Activated naive CD8-positive, alpha-beta T cell treated with anti-CD3 and anti-CD28 coated beads, Interleukin-2, amount 50 U/mL, for 24 hours (primary cell): ENCODE measurements around the gene ATP13A2.
A peak's percentile ranks its signal among the peaks of the same experiment; 100 is the strongest.

Experiments
- ATAC-seq: fragments of 150-1000 bp; cut with Tn5 transposase; one replicate; pipeline ENCODE4 v1.10.0; 2021
- DNase-seq: peaks from one replicate; pipeline ENCODE4 v3.0.0; 2021
- H3K27ac Mint-ChIP-seq: one replicate; pipeline ENCODE4 v1.8.0; 2021; ENCODE audit warnings: mild to moderate bottlenecking, mixed read lengths
- H3K27me3 Mint-ChIP-seq: one replicate; pipeline ENCODE4 v1.8.0; 2021; ENCODE audit warnings: mixed read lengths
- H3K36me3 Mint-ChIP-seq: one replicate; pipeline ENCODE4 v1.8.0; 2021; ENCODE audit warnings: low read depth, mixed read lengths
- H3K4me1 Mint-ChIP-seq: one replicate; pipeline ENCODE4 v1.8.0; 2021; ENCODE audit warnings: mixed read lengths
- H3K4me3 Mint-ChIP-seq: one replicate; pipeline ENCODE4 v1.8.0; 2021; ENCODE audit warnings: mild to moderate bottlenecking, moderate library complexity, mixed read lengths
- H3K9me3 Mint-ChIP-seq: one replicate; pipeline ENCODE4 v1.8.0; 2021; ENCODE audit warnings: mixed read lengths

Gene ATP13A2

DNA sequence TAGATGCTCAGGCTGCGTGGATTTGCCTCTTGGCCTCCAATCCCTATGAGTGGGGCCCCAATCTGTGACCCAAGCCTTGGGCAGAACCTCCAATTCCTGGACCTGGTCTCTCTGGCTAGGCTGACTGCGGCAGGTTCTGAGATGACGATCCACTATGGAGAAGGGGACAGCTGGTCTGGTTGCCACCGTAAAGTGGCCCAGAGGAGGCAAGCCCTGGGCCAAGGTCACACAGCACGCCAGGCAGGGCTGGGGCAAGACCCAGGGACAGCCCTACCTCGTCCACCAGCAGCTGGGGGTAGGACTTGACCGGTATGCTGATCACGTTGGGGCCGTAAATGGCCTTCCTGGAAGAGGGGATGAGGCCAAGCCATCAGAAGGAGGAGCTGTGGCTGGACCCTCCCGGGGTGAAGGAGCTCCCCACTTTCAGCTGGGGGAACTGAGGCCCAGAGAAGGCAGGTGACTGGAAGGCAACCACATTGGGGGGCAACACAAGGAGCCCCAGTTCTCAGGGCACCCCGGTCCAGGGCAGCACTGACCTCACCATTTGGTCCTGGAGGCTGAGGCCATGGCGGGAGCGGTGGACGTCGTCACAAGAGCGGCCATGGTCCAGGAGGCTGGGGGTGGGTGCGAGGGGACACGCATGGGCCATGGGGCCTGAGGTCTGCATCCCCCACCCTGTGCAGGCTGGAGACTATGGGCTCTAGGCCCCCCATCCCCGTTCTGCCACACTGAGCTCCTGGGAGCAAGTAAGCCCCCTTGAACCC is 9.8 kb downstream of the ATP13A2 start:
- no peak overlapping the region for H3K27ac Mint-ChIP-seq
- H3K4me1 Mint-ChIP-seq = no peaks in the 10 kb centered on the region

DNA sequence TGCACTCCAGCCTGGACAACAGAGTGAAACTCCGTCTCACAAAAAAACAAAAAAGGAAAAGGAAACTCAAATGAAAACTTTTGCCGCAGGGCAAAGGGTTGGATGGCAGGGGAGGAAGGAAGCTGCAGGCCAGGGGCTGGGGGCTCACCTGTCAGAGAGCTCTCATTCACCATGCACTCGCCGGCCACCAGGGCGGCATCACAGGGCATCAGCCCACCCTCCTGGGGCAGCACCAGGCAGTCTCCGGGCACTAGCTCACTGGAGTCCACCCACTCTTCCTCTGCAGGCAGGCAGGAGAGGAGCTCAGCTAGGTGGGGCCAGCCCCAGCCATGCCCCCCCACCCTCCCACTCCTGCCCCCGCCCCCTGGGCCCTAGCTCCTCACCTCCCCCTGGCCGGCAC is 11.9 kb downstream of the ATP13A2 start:
- Mint-ChIP-seq H3K27me3 (no peaks in the 10 kb centered on the region), H3K27ac (no peak overlapping the region), H3K4me3 (no peak overlapping the region), H3K36me3 (peaks cover 18% of the 10 kb centered on the region), H3K9me3 (no peaks in the 10 kb centered on the region), H3K4me1 (no peaks in the 10 kb centered on the region)
- DNase-seq (no peak), ATAC-seq (no peak)

More for the DNA sequence above, 9.8 kb downstream of the ATP13A2 start:
- no peak for ATAC-seq
- Mint-ChIP-seq H3K27me3 (no peaks in the 10 kb centered on the region), H3K4me3 (no peak overlapping the region), H3K9me3 (no peaks in the 10 kb centered on the region), H3K36me3 (peaks cover 15% of the 10 kb centered on the region)
- DNase-seq = no peak

DNA sequence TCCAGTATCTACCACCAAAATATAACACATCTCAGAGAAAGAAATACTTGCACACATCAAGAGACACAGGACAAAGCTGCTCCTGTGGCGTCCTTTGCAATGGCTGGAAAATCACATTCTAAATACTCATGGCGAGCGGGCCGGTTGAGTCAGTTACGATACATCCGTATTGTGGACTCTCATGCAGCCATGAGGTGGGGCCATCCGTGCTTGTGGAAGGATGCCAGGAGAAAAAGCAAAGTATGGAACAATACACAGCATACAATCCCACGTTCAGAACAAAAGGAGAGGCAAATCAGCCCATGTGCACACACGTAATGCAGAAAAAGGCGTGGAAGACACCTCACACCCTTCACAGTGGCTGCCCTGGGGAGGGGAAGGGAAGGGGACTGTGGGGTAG is 13.1 kb downstream of the ATP13A2 start:
- Mint-ChIP-seq H3K4me1 (no peaks in the 10 kb centered on the region), H3K27me3 (no peaks in the 10 kb centered on the region), H3K27ac (no peak overlapping the region), H3K36me3 (peaks cover 12% of the 10 kb centered on the region), H3K9me3 (no peaks in the 10 kb centered on the region), H3K4me3 (no peak overlapping the region)
- ATAC-seq (no peak), DNase-seq (no peak)

DNA sequence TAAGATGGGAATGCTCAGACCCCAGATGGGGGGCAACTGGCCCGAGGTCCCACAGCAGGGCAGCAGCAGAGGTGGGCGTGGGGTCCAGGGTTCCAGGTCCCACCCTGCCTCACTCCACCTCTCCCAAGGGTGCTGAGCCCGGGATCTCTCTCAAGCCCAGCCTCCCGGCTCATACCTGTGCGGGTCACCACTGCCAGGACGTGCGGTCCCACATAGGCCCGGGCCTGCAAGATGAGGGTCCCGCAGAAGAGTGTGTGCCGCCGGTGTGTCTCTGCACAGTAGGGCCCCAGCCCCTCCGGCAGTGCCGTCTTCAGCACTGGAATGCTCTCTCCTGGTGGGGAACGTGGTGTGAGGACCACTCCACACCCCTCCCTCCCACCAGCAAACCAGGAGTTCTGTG is 14.9 kb downstream of the ATP13A2 start:
- ATAC-seq (no peak), DNase-seq (no peak)
- H3K36me3 Mint-ChIP-seq = peaks cover 10% of the 10 kb centered on the region
- no peaks in the 10 kb centered on the region for H3K4me1 Mint-ChIP-seq
- H3K27ac Mint-ChIP-seq = no peak overlapping the region
- H3K27me3 Mint-ChIP-seq = no peaks in the 10 kb centered on the region
- H3K4me3 Mint-ChIP-seq = no peak overlapping the region
- no peaks in the 10 kb centered on the region for H3K9me3 Mint-ChIP-seq

DNA sequence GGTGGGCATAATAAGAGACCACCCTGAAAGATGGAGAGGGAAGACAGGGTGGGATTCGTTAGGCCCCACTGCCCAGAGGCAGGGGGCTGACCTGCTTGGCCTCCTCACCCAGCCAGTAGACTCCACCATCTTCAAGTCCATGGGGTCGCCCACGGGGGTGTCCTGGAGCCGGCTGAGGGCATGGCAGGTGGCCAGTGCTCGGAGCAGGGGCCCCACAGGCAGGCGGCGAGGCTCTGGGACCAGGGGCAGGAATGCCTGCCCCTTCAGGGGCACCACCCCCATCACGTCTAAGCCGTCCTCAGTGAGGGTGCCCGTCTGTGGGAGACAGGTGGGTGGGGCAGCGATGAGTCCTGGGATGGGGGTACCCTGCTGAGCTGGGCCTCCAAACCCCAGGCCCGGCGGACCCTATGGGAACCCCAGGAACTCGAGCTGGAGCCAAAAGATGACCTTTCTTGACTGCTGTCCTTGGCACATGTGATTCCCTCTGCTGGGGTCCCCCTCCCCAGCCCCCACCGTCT is 18.1 kb downstream of the ATP13A2 start:
- ATAC-seq (no peak), DNase-seq (no peak)
- Mint-ChIP-seq H3K9me3 (no peaks in the 10 kb centered on the region), H3K27me3 (no peaks in the 10 kb centered on the region), H3K4me3 (no peak overlapping the region), H3K36me3 (peaks cover 7% of the 10 kb centered on the region), H3K4me1 (no peaks in the 10 kb centered on the region), H3K27ac (no peak overlapping the region)

DNA sequence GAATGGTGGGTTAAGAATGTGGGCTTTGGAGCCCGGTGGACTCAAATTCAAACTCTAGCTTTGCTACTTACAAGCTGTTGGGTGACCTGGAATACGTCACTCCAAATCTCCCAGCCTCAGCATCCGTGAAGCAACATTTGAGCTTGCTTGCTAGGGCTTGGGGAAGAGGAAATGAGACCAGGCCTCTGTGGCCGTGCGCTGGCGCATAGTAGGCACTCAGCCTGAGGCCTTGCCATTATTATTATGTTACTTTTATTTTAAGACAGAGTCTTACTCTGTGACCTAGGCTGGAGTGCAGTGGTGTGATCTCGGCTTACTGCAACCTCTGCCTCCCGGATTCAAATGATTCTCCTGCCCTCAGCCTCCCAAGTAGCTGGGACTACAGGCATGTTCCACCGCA is 19.1 kb downstream of the ATP13A2 start:
- no peak for DNase-seq
- no peak for ATAC-seq
- Mint-ChIP-seq H3K9me3 (no peaks in the 10 kb centered on the region), H3K4me1 (no peaks in the 10 kb centered on the region), H3K27me3 (no peaks in the 10 kb centered on the region), H3K4me3 (no peak overlapping the region), H3K27ac (no peak overlapping the region), H3K36me3 (peaks cover 4% of the 10 kb centered on the region)

DNA sequence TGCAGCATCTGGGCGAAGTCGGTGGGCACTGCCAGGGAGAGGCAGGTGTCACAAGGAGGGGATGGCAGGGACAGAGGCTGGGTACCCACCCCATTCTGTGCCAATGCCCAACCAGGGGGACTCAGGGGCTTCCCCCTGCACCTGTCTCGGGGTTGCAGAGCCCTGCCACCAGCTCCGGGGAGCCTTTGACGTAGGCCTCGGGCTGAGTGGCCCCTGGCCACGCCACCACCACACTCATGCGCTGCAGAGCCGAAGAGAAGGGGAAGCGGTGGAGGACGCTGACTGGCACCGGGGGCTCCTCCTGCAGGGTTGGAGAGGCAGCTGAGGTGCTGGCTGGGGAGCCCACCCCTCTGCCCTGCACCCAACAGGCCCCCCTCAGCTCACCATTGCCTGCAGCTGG is 19.6 kb downstream of the ATP13A2 start:
- DNase-seq (no peak), ATAC-seq (no peak)
- Mint-ChIP-seq H3K4me3 (no peak overlapping the region), H3K27me3 (no peaks in the 10 kb centered on the region), H3K27ac (no peak overlapping the region), H3K4me1 (no peaks in the 10 kb centered on the region), H3K36me3 (peaks cover 4% of the 10 kb centered on the region), H3K9me3 (no peaks in the 10 kb centered on the region)

DNA sequence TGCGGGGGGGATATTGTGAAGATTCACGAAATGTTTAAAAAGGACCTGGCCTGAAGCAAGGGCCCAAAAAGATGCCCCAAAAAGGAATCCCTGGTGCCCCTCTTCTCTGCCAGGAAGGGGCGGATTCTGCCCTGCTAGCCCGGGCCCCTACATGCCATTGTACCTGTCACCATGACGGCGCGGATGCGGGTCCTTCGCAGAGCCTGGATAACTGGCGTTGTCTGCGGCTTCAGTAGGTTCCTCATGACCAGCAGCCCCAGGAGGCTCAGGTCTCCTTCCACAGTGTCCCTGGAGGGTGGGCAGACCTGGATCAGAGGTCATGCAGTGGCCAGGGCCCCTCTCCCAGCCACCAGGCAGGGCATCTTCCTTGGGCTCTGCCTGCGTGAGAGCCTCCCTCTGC is 20.2 kb downstream of the ATP13A2 start:
- H3K9me3 Mint-ChIP-seq = no peaks in the 10 kb centered on the region
- peaks cover 4% of the 10 kb centered on the region for H3K36me3 Mint-ChIP-seq
- no peak overlapping the region for H3K4me3 Mint-ChIP-seq
- H3K4me1 Mint-ChIP-seq = no peaks in the 10 kb centered on the region
- no peak overlapping the region for H3K27ac Mint-ChIP-seq
- H3K27me3 Mint-ChIP-seq = no peaks in the 10 kb centered on the region
- ATAC-seq (no peak), DNase-seq (no peak)

DNA sequence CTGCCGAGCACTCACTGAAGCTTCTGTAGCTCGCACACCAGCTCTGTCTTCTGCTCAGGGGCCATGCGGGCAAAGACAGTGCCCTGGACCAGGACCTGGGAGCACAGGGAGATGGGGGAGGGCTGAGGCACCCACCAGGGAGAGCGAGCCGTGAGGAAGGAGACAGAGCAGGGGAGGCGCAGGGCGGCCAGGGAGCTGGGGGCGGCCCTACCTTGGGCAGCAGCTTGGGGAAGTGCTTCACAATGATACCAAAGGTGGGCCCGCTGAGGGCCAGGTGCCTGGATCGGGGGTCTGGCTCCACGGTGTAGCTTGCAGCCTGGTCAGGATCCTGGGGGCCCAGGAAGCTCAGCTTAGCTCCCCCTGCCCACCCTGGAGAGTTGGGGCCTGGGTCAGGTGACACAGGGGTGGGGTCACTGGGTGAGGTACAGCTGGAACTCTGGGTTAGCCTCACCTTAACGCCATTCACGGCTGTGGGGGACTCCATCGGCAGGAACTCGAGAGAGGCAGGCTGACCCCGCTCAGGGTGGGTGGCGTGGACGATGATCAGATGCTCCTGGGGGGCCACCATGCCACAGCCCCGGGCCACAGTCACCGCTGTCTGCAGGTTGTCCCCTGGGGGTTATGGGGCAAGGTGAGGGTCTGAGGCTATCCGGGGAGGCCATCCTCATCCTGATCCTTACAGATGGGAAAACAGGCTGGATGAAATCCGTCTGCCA is 21.9 kb downstream of the ATP13A2 start:
- ATAC-seq (peak; percentile 21), DNase-seq (no peak)
- Mint-ChIP-seq H3K36me3 (peaks cover 5% of the 10 kb centered on the region), H3K27me3 (no peaks in the 10 kb centered on the region), H3K4me1 (no peaks in the 10 kb centered on the region), H3K9me3 (no peaks in the 10 kb centered on the region), H3K4me3 (no peak overlapping the region), H3K27ac (no peak overlapping the region)

DNA sequence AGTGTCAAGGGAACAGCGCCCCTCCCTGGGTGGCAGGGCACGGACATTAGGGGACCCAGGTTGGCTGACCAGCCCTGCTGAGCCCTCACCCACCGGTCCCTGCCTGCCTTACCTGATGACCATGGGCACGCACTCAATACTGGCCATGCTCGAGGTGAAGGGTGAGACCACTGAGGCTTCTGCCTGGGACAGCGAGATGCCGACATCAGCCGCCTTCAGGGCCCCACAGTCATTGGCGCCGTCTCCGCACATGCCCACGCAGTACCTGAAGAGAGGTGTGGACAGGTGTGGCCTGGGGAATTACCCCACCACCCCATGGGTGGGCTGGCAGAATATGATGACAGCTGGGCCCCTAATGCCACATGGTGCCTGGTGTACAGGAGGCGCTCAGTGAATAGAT is 23.5 kb downstream of the ATP13A2 start:
- ATAC-seq = no peak
- no peak for DNase-seq
- Mint-ChIP-seq H3K27ac (no peak overlapping the region), H3K4me1 (no peaks in the 10 kb centered on the region), H3K27me3 (peaks cover 1% of the 10 kb centered on the region), H3K9me3 (no peaks in the 10 kb centered on the region), H3K36me3 (peaks cover 4% of the 10 kb centered on the region), H3K4me3 (no peak overlapping the region)

DNA sequence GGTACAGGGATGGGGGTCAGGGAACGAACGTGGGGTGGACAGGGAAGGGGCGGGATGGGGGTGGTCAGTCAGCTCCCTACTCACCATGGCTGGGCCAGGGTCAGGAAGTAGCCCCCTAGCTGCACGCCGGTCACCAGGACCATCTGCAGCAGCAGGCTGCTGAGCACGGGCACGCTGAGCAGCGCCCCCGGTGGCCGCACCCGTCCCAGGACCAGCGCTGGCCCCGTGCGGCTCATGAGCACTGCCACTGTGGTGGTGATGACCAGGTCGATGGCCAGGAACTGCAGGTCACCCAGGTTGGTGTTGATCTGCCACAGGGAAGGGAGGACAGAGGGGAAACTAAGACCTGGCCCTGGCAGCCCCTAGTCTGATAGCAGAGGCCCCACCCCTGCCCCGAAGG is 24.8 kb downstream of the ATP13A2 start:
- no peak overlapping the region for H3K4me3 Mint-ChIP-seq
- no peak for DNase-seq

DNA sequence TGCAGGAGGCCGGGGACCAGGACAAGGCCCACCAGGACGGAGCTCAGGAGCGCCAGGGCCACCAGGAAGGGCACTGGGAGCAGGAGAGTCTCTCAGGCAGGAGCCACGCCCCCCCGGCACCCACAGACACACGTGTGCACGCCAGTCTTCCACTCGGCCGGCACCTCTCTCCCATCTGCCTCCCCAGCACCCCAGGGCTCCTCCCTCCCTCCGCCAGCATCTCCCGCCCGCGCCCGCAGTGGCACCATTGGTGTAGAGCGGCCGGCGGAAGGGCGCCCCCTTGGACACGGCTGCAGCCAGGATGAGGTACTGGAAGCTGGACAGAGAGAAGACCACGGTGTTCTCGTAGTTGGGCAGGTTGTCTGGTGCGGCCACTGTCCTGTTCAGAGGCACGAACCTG is 25.2 kb downstream of the ATP13A2 start:
- peaks cover 4% of the 10 kb centered on the region for H3K36me3 Mint-ChIP-seq

More for the DNA sequence above, 24.8 kb downstream of the ATP13A2 start:
- ATAC-seq = no peak
- H3K9me3 Mint-ChIP-seq = no peaks in the 10 kb centered on the region
- H3K36me3 Mint-ChIP-seq = peaks cover 4% of the 10 kb centered on the region
- peaks cover 7% of the 10 kb centered on the region for H3K27me3 Mint-ChIP-seq
- no peaks in the 10 kb centered on the region for H3K4me1 Mint-ChIP-seq
- no peak overlapping the region for H3K27ac Mint-ChIP-seq

DNA sequence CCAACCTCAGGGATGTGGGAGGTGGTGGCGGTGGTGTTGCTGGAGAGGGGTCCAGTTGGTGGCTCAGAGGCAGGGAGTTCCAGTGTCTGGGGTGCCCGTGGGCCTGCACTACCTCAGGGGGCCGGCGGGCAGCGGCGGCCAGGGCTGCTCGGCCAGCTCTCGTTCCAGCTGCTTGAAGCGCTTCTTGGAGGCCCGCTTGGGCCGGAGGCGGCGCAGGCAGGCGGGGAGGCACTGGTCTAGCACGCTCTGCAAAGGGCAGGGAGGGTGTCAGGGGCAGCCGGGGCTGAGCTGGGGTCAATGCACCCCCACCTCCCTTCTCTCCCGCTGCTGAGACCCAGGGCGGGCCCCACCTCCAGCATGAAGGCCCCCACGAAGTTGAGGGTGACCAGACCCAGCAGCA is 25.6 kb downstream of the ATP13A2 start:
- Mint-ChIP-seq H3K27me3 (peaks cover 14% of the 10 kb centered on the region), H3K27ac (no peak overlapping the region), H3K9me3 (no peaks in the 10 kb centered on the region), H3K4me1 (peaks cover 3% of the 10 kb centered on the region), H3K4me3 (no peak overlapping the region), H3K36me3 (peaks cover 4% of the 10 kb centered on the region)
- ATAC-seq = no peak
- DNase-seq = no peak

More for the DNA sequence above, 25.2 kb downstream of the ATP13A2 start:
- H3K4me3 Mint-ChIP-seq = no peak overlapping the region
- no peak for DNase-seq
- no peaks in the 10 kb centered on the region for H3K4me1 Mint-ChIP-seq
- no peak for ATAC-seq
- no peak overlapping the region for H3K27ac Mint-ChIP-seq
- H3K27me3 Mint-ChIP-seq = peaks cover 9% of the 10 kb centered on the region
- H3K9me3 Mint-ChIP-seq = no peaks in the 10 kb centered on the region

DNA sequence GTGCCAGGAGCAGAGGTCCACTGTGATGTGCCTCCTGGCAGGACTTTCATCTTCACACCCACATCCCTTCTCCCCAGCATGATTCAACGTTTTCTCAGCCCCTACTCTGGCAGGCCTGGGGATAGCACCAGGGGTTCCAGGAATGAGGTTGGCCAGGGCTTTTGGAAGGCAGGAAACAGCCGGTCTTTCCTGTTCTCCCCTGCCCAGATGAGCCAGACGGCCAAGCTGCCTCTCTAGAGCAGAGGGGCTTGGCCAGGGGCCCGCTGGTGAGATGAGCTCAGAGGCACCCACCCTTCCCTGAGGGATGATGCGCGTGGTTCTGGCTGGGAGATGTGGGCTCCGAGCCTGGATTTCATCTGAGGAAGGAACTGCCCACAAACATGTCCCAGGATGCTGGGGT is 27.0 kb downstream of the ATP13A2 start:
- no peak for DNase-seq

DNA sequence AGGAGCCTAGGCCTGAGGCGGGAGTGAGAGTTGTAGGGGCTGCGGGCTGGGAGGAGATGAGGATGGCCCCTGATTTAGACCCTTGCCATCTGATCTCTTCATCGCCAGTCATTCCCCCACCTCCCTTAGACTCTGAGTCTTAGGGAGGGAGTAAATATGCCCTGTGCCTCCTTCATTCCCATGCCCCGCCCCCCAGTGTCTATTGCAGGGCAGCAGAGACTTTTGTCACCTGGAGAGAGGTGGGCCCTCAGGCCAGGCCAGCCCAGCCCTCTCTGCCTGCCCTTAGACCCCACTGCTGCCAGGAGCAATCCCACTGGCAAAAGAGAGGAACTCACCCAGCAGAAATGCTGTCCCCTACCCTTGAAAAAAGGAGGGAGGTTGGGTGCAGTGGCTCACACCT is 28.1 kb downstream of the ATP13A2 start:
- DNase-seq (no peak), ATAC-seq (no peak)
- no peak overlapping the region for H3K4me3 Mint-ChIP-seq
- peaks cover 4% of the 10 kb centered on the region for H3K36me3 Mint-ChIP-seq
- H3K27me3 Mint-ChIP-seq = peaks cover 24% of the 10 kb centered on the region
- H3K4me1 Mint-ChIP-seq = peaks cover 8% of the 10 kb centered on the region
- no peak overlapping the region for H3K27ac Mint-ChIP-seq
- no peaks in the 10 kb centered on the region for H3K9me3 Mint-ChIP-seq

More for the DNA sequence above, 27.0 kb downstream of the ATP13A2 start:
- Mint-ChIP-seq H3K9me3 (no peaks in the 10 kb centered on the region), H3K4me1 (peaks cover 8% of the 10 kb centered on the region), H3K27ac (no peak overlapping the region), H3K27me3 (peaks cover 20% of the 10 kb centered on the region), H3K4me3 (no peak overlapping the region), H3K36me3 (peaks cover 4% of the 10 kb centered on the region)
- ATAC-seq = no peak
